ENCODE results near the gene CAP2.

Gene CAP2

GRCh38 chr6:17483391-17484016, 90.1 kb downstream of the CAP2 start:
- H3K9me3 ChIP-seq (ENCODE audit: control insufficient read depth in 2 of 2, low read length in 2 of 2) = no peaks in the 10 kb centered on the region
- H3K4me1 ChIP-seq (ENCODE audit: control insufficient read depth, insufficient read depth, low read length) = peaks cover 12% of the 10 kb centered on the region
- no peak overlapping the region for H3K4me3 ChIP-seq (ENCODE audit: low read length in 2 of 2)
- H3K27ac ChIP-seq (ENCODE audit: low read length) = no peak overlapping the region
- no peak overlapping the region for H3K9ac ChIP-seq (ENCODE audit: low read length in 2 of 2)
- H3K27me3 ChIP-seq (ENCODE audit: control insufficient read depth in 1 of 2, insufficient read depth in 2 of 2, low read length in 2 of 2) = no peaks in the 10 kb centered on the region
- peaks cover 0 to 4% of the 10 kb centered on the region in 2 donors for H3K36me3 ChIP-seq (ENCODE audit: control insufficient read depth in 2 of 2, insufficient read depth in 2 of 2, low read length in 2 of 2)

GRCh38 chr6:17484201-17484849, 90.9 kb downstream of the CAP2 start:
- Histone ChIP-seq H3K27me3 (ENCODE audit: control insufficient read depth in 1 of 2, insufficient read depth in 2 of 2, low read length in 2 of 2) (no peaks in the 10 kb centered on the region), H3K4me3 (ENCODE audit: low read length in 2 of 2) (no peak overlapping the region), H3K36me3 (ENCODE audit: control insufficient read depth in 2 of 2, insufficient read depth in 2 of 2, low read length in 2 of 2) (peaks cover 0 to 4% of the 10 kb centered on the region in 2 donors), H3K9me3 (ENCODE audit: control insufficient read depth in 2 of 2, low read length in 2 of 2) (no peaks in the 10 kb centered on the region), H3K9ac (ENCODE audit: low read length in 2 of 2) (no peak overlapping the region), H3K4me1 (ENCODE audit: control insufficient read depth, insufficient read depth, low read length) (peaks cover 8% of the 10 kb centered on the region), H3K27ac (ENCODE audit: low read length) (no peak overlapping the region)

- Histone ChIP-seq H3K27me3 (ENCODE audit: control insufficient read depth in 1 of 2, insufficient read depth in 2 of 2, low read length in 2 of 2) (no peaks in the 10 kb centered on the region), H3K36me3 (ENCODE audit: control insufficient read depth in 2 of 2, insufficient read depth in 2 of 2, low read length in 2 of 2) (peaks cover 0 to 4% of the 10 kb centered on the region in 2 donors), H3K4me1 (ENCODE audit: control insufficient read depth, insufficient read depth, low read length) (peaks cover 8% of the 10 kb centered on the region), H3K9me3 (ENCODE audit: control insufficient read depth in 2 of 2, low read length in 2 of 2) (no peaks in the 10 kb centered on the region), H3K27ac (ENCODE audit: low read length) (no peak overlapping the region), H3K9ac (ENCODE audit: low read length in 2 of 2) (no peak overlapping the region), H3K4me3 (ENCODE audit: low read length in 2 of 2) (no peak overlapping the region)
Observed at GRCh38 chr6:17485181-17485580, 91.8 kb downstream of the CAP2 start.

- Histone ChIP-seq H3K4me3 (ENCODE audit: low read length in 2 of 2) (no peak overlapping the region), H3K9ac (ENCODE audit: low read length in 2 of 2) (no peak overlapping the region), H3K4me1 (ENCODE audit: control insufficient read depth, insufficient read depth, low read length) (peaks cover 8% of the 10 kb centered on the region), H3K27me3 (ENCODE audit: control insufficient read depth in 1 of 2, insufficient read depth in 2 of 2, low read length in 2 of 2) (no peaks in the 10 kb centered on the region), H3K27ac (ENCODE audit: low read length) (no peak overlapping the region), H3K36me3 (ENCODE audit: control insufficient read depth in 2 of 2, insufficient read depth in 2 of 2, low read length in 2 of 2) (peaks cover 0 to 4% of the 10 kb centered on the region in 2 donors), H3K9me3 (ENCODE audit: control insufficient read depth in 2 of 2, low read length in 2 of 2) (no peaks in the 10 kb centered on the region)
Observed at GRCh38 chr6:17485946-17486345, 92.6 kb downstream of the CAP2 start.

- Histone ChIP-seq H3K27ac (ENCODE audit: low read length) (no peak overlapping the region), H3K27me3 (ENCODE audit: control insufficient read depth in 1 of 2, insufficient read depth in 2 of 2, low read length in 2 of 2) (no peaks in the 10 kb centered on the region), H3K4me1 (ENCODE audit: control insufficient read depth, insufficient read depth, low read length) (peaks cover 8% of the 10 kb centered on the region), H3K9ac (ENCODE audit: low read length in 2 of 2) (no peak overlapping the region), H3K36me3 (ENCODE audit: control insufficient read depth in 2 of 2, insufficient read depth in 2 of 2, low read length in 2 of 2) (peaks cover 0 to 4% of the 10 kb centered on the region in 2 donors), H3K4me3 (ENCODE audit: low read length in 2 of 2) (no peak overlapping the region), H3K9me3 (ENCODE audit: control insufficient read depth in 2 of 2, low read length in 2 of 2) (no peaks in the 10 kb centered on the region)
Observed at GRCh38 chr6:17486680-17487079, 93.3 kb downstream of the CAP2 start.

- no peaks in the 10 kb centered on the region for H3K9me3 ChIP-seq (ENCODE audit: control insufficient read depth in 2 of 2, low read length in 2 of 2)
- H3K27me3 ChIP-seq (ENCODE audit: control insufficient read depth in 1 of 2, insufficient read depth in 2 of 2, low read length in 2 of 2) = no peaks in the 10 kb centered on the region
- H3K4me1 ChIP-seq (ENCODE audit: control insufficient read depth, insufficient read depth, low read length) = peaks cover 24% of the 10 kb centered on the region
- peak overlapping the region; percentile 50 for H3K27ac ChIP-seq (ENCODE audit: low read length)
- H3K36me3 ChIP-seq (ENCODE audit: control insufficient read depth in 2 of 2, insufficient read depth in 2 of 2, low read length in 2 of 2) = peaks cover 0 to 2% of the 10 kb centered on the region in 2 donors
- H3K4me3 ChIP-seq (ENCODE audit: low read length in 2 of 2) = no peak overlapping the region
- H3K9ac ChIP-seq (ENCODE audit: low read length in 2 of 2) = no peak overlapping the region
Observed at GRCh38 chr6:17490724-17491123, 97.3 kb downstream of the CAP2 start.

- Histone ChIP-seq H3K27me3 (ENCODE audit: control insufficient read depth in 1 of 2, insufficient read depth in 2 of 2, low read length in 2 of 2) (no peaks in the 10 kb centered on the region), H3K4me1 (ENCODE audit: control insufficient read depth, insufficient read depth, low read length) (peaks cover 28% of the 10 kb centered on the region), H3K4me3 (ENCODE audit: low read length in 2 of 2) (peak overlapping the region in 1 of 2 donors; percentile 35), H3K9ac (ENCODE audit: low read length in 2 of 2) (no peak overlapping the region), H3K9me3 (ENCODE audit: control insufficient read depth in 2 of 2, low read length in 2 of 2) (no peaks in the 10 kb centered on the region), H3K27ac (ENCODE audit: low read length) (peak overlapping the region; percentile 80), H3K36me3 (ENCODE audit: control insufficient read depth in 2 of 2, insufficient read depth in 2 of 2, low read length in 2 of 2) (peaks cover 0 to 2% of the 10 kb centered on the region in 2 donors)
Observed at GRCh38 chr6:17491416-17492142, 98.2 kb downstream of the CAP2 start.

DNA sequence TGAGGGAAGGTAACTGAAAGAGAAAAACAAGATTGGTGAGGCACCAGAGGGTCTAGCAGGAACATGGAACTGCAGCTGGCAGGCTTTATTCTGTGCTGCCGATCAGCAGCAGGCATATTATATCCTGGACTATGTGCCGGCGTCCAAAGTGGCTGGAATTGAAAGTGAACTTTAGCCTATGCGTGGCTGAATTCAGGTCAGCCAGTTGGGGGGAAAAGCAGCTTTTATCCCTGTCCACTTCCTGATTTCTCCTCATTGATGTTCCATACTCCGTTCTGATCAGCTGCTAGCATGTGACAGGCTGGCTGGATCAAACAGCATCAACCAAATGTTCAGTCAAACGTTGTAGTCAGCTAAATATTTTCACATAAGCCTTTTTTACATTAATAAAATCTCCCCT, 99.0 kb downstream of the CAP2 start:
- Histone ChIP-seq H3K4me3 (ENCODE audit: low read length in 2 of 2) (peak overlapping the region in 1 of 2 donors; percentile 35), H3K9ac (ENCODE audit: low read length in 2 of 2) (no peak overlapping the region), H3K27me3 (ENCODE audit: control insufficient read depth in 1 of 2, insufficient read depth in 2 of 2, low read length in 2 of 2) (no peaks in the 10 kb centered on the region), H3K27ac (ENCODE audit: low read length) (peak overlapping the region; percentile 80), H3K36me3 (ENCODE audit: control insufficient read depth in 2 of 2, insufficient read depth in 2 of 2, low read length in 2 of 2) (no peaks in the 10 kb centered on the region), H3K4me1 (ENCODE audit: control insufficient read depth, insufficient read depth, low read length) (peaks cover 28% of the 10 kb centered on the region), H3K9me3 (ENCODE audit: control insufficient read depth in 2 of 2, low read length in 2 of 2) (no peaks in the 10 kb centered on the region)

GRCh38 chr6:17493286-17493685, 99.9 kb downstream of the CAP2 start:
- no peaks in the 10 kb centered on the region for H3K9me3 ChIP-seq (ENCODE audit: control insufficient read depth in 2 of 2, low read length in 2 of 2)
- peaks cover 28% of the 10 kb centered on the region for H3K4me1 ChIP-seq (ENCODE audit: control insufficient read depth, insufficient read depth, low read length)
- peak overlapping the region in 1 of 2 donors; percentile 5 for H3K9ac ChIP-seq (ENCODE audit: low read length in 2 of 2)
- peak overlapping the region; percentile 80 for H3K27ac ChIP-seq (ENCODE audit: low read length)
- no peaks in the 10 kb centered on the region for H3K36me3 ChIP-seq (ENCODE audit: control insufficient read depth in 2 of 2, insufficient read depth in 2 of 2, low read length in 2 of 2)
- H3K27me3 ChIP-seq (ENCODE audit: control insufficient read depth in 1 of 2, insufficient read depth in 2 of 2, low read length in 2 of 2) = no peaks in the 10 kb centered on the region
- H3K4me3 ChIP-seq (ENCODE audit: low read length in 2 of 2) = no peak overlapping the region

GRCh38 chr6:17494177-17494576, 100.8 kb downstream of the CAP2 start:
- Histone ChIP-seq H3K27ac (ENCODE audit: low read length) (peak overlapping the region; percentile 80), H3K4me1 (ENCODE audit: control insufficient read depth, insufficient read depth, low read length) (peaks cover 28% of the 10 kb centered on the region), H3K9me3 (ENCODE audit: control insufficient read depth in 2 of 2, low read length in 2 of 2) (no peaks in the 10 kb centered on the region), H3K27me3 (ENCODE audit: control insufficient read depth in 1 of 2, insufficient read depth in 2 of 2, low read length in 2 of 2) (no peaks in the 10 kb centered on the region), H3K4me3 (ENCODE audit: low read length in 2 of 2) (no peak overlapping the region), H3K9ac (ENCODE audit: low read length in 2 of 2) (no peak overlapping the region), H3K36me3 (ENCODE audit: control insufficient read depth in 2 of 2, insufficient read depth in 2 of 2, low read length in 2 of 2) (no peaks in the 10 kb centered on the region)
